Trophoblast cell (in vitro differentiated cells and primary cell): ENCODE results near the gene KLHDC8A.

ENCODE experiments used
- DNase-seq, 2 donors: peaks; one replicate each; pipeline ENCODE4 v3.0.0-alpha.2; 2016
- H2AFZ ChIP-seq: 2 replicates; pipeline ENCODE4 v1.6.1; 2013; ENCODE audit warnings: low read length, moderate library complexity, mild to moderate bottlenecking; ENCODE audit not compliant: insufficient read depth, poor library complexity
- H2AK5ac ChIP-seq: 2 replicates; pipeline ENCODE4 v1.6.1; 2013; ENCODE audit warnings: mild to moderate bottlenecking, low read length
- H2BK120ac ChIP-seq: 2 replicates; pipeline ENCODE4 v1.6.1; 2013; ENCODE audit warnings: low read length, mild to moderate bottlenecking, moderate library complexity; ENCODE audit not compliant: insufficient read depth, poor library complexity
- H2BK12ac ChIP-seq: 2 replicates; pipeline ENCODE4 v1.6.1; 2013; ENCODE audit warnings: mild to moderate bottlenecking, low read length, moderate library complexity
- H2BK5ac ChIP-seq: 2 replicates; pipeline ENCODE4 v1.6.1; 2013; ENCODE audit warnings: low read length, low read depth, moderate library complexity, mild to moderate bottlenecking; ENCODE audit not compliant: poor library complexity
- H3K14ac ChIP-seq: 2 replicates; pipeline ENCODE4 v1.6.1; 2013; ENCODE audit warnings: mild to moderate bottlenecking, low read length
- H3K18ac ChIP-seq: 2 replicates; pipeline ENCODE4 v1.6.1; 2013; ENCODE audit warnings: mild to moderate bottlenecking, low read length
- H3K23ac ChIP-seq: 2 replicates; pipeline ENCODE4 v1.6.1; 2013; ENCODE audit warnings: low read length
- H3K27ac ChIP-seq: 2 replicates; pipeline ENCODE4 v1.5.1; 2013; ENCODE audit warnings: low read depth, mild to moderate bottlenecking, inconsistent platforms, low read length, moderate library complexity
- H3K27me3 ChIP-seq: 2 replicates; pipeline ENCODE4 v1.6.1; 2013; ENCODE audit warnings: inconsistent platforms, mild to moderate bottlenecking, low read length, moderate library complexity; ENCODE audit not compliant: insufficient read depth
- H3K36me3 ChIP-seq, 2 experiments: 1 replicate in 1 of 2; 2 replicates in 1 of 2; pipeline ENCODE4 v1.6.1; 2013; ENCODE audit warnings: low read length in 2 of 2, mild to moderate bottlenecking in 2 of 2, moderate library complexity in 1 of 2; ENCODE audit not compliant: insufficient read depth in 2 of 2, control insufficient read depth in 1 of 2
- H3K4ac ChIP-seq: 2 replicates; pipeline ENCODE4 v1.6.1; 2013; ENCODE audit warnings: low read depth, mild to moderate bottlenecking, low read length, moderate library complexity
- H3K4me1 ChIP-seq, 2 experiments: 1 replicate in 1 of 2; 2 replicates in 1 of 2; pipeline ENCODE4 v1.6.1; 2013; ENCODE audit warnings: low read length in 2 of 2, mild to moderate bottlenecking in 2 of 2, moderate library complexity in 1 of 2; ENCODE audit not compliant: insufficient read depth in 2 of 2, control insufficient read depth in 1 of 2
- H3K4me2 ChIP-seq: 2 replicates; pipeline ENCODE4 v1.6.1; 2013; ENCODE audit warnings: inconsistent platforms, mild to moderate bottlenecking, low read length, moderate library complexity
- H3K4me3 ChIP-seq: 2 replicates; pipeline ENCODE4 v1.5.1; 2013; ENCODE audit warnings: mild to moderate bottlenecking, low read depth, low read length, inconsistent platforms
- H3K79me1 ChIP-seq: one replicate; pipeline ENCODE4 v1.6.1; 2013; ENCODE audit warnings: low read length
- H3K79me2 ChIP-seq: 2 replicates; pipeline ENCODE4 v1.6.1; 2013; ENCODE audit warnings: low read length, mild to moderate bottlenecking; ENCODE audit not compliant: control insufficient read depth, insufficient read depth, poor library complexity
- H3K9ac ChIP-seq: 2 replicates; pipeline ENCODE4 v1.6.1; 2013; ENCODE audit warnings: mild to moderate bottlenecking, low read length
- H3K9me3 ChIP-seq: 2 replicates; pipeline ENCODE4 v1.6.1; 2013; ENCODE audit warnings: low read depth, mild to moderate bottlenecking, control low read depth, inconsistent platforms, low read length; ENCODE audit not compliant: insufficient read depth
- H4K12ac ChIP-seq: 2 replicates; pipeline ENCODE4 v1.6.1; 2013; ENCODE audit warnings: low read depth, mild to moderate bottlenecking, low read length, moderate library complexity
- H4K8ac ChIP-seq: 2 replicates; pipeline ENCODE4 v1.6.1; 2013; ENCODE audit warnings: low read depth, mild to moderate bottlenecking, low read length, moderate library complexity
- H4K91ac ChIP-seq: one replicate; pipeline ENCODE4 v1.6.1; 2013; ENCODE audit warnings: low read depth, mild to moderate bottlenecking, low read length, moderate library complexity
- WGBS: extraction: QIAGEN DNeasy Blood & Tissue Kit; methylation state at CpG from one replicate; pipeline ENCODE4 v1.1.7; 2013; ENCODE audit warnings: missing lambda C conversion rate; ENCODE audit not compliant: insufficient read length, insufficient coverage; ENCODE audit errors: extremely low coverage; 5-methylcytosine and 5-hydroxymethylcytosine counted together

KLHDC8A gene

DNA sequence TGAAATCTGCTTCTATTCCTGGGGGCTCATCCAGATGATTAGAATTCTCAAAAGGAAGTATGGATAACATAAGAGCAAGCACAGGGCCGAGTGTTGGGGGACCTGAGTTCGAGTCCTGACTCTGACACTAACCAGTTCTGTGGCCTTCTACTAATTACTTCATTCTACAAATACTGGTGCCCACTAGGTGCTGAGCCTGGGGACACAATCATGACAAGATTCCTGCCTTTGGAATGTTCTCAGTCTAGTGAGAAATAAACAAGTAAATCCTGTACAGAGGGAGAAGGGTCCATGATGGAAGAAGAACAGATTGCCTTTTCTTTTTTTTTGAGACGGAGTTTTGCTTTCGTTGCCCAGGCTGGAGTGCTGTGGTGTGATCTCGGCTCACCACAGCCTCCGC is 32.9 kb downstream of the KLHDC8A start:
- Histone ChIP-seq H2AFZ (no peak overlapping the region), H4K91ac (no peak overlapping the region), H3K18ac (no peak overlapping the region), H3K79me1 (peaks cover 25% of the 10 kb centered on the region), H3K79me2 (peaks cover 22% of the 10 kb centered on the region), H3K4me3 (no peak overlapping the region), H3K4me2 (no peak overlapping the region), H3K9me3 (no peaks in the 10 kb centered on the region), H2BK12ac (no peak overlapping the region), H3K23ac (no peak overlapping the region), H3K27ac (no peak overlapping the region), H3K9ac (no peak overlapping the region), H2AK5ac (no peak overlapping the region), H4K8ac (no peak overlapping the region), H2BK5ac (no peak overlapping the region), H3K4ac (no peak overlapping the region), H4K12ac (no peak overlapping the region), H3K27me3 (no peaks in the 10 kb centered on the region), H2BK120ac (peak overlapping the region; percentile 73), H3K14ac (no peak overlapping the region), H3K4me1 (peaks cover 22 to 26% of the 10 kb centered on the region in 2 experiments), H3K36me3 (peaks cover 0 to 3% of the 10 kb centered on the region in 2 experiments)
- peak; percentile 53 to 78 for DNase-seq
- WGBS, result no CpG with 5 or more reads among the region's 6 CpGs

DNA sequence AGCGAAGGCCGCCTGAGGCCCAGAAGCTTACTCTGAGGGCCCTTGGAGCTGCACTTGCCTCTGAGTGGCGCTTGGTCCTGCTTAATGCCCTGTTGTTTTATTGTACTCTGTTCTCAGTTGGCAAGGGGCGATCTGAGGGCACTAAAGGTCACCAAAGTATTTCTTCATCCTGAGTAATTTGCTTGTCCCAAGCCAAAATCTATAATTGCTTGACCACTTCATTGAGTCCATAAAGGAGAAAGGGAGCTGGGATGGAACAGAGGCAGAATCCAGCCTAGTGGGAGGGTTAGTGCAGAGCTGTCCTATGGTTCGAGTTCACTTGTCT is 34.8 kb downstream of the KLHDC8A start:
- Histone ChIP-seq H3K27me3 (no peaks in the 10 kb centered on the region), H2AK5ac (no peak overlapping the region), H3K4me3 (no peak overlapping the region), H3K18ac (no peak overlapping the region), H3K4me2 (peak overlapping the region; percentile 40), H3K27ac (no peak overlapping the region), H4K8ac (no peak overlapping the region), H2BK120ac (no peak overlapping the region), H2AFZ (no peak overlapping the region), H3K9ac (no peak overlapping the region), H3K79me2 (peaks cover 39% of the 10 kb centered on the region), H3K9me3 (no peaks in the 10 kb centered on the region), H3K14ac (no peak overlapping the region), H3K36me3 (peaks cover 12% of the 10 kb centered on the region in 2 experiments), H3K23ac (no peak overlapping the region), H2BK12ac (peak overlapping the region; percentile 29), H4K12ac (no peak overlapping the region), H4K91ac (no peak overlapping the region), H3K4me1 (peaks cover 34 to 36% of the 10 kb centered on the region in 2 experiments), H2BK5ac (peak overlapping the region; percentile 9), H3K79me1 (peaks cover 25% of the 10 kb centered on the region), H3K4ac (peak overlapping the region; percentile 17)
- WGBS, result no CpG with 5 or more reads among the region's 5 CpGs
- no peak for DNase-seq

DNA sequence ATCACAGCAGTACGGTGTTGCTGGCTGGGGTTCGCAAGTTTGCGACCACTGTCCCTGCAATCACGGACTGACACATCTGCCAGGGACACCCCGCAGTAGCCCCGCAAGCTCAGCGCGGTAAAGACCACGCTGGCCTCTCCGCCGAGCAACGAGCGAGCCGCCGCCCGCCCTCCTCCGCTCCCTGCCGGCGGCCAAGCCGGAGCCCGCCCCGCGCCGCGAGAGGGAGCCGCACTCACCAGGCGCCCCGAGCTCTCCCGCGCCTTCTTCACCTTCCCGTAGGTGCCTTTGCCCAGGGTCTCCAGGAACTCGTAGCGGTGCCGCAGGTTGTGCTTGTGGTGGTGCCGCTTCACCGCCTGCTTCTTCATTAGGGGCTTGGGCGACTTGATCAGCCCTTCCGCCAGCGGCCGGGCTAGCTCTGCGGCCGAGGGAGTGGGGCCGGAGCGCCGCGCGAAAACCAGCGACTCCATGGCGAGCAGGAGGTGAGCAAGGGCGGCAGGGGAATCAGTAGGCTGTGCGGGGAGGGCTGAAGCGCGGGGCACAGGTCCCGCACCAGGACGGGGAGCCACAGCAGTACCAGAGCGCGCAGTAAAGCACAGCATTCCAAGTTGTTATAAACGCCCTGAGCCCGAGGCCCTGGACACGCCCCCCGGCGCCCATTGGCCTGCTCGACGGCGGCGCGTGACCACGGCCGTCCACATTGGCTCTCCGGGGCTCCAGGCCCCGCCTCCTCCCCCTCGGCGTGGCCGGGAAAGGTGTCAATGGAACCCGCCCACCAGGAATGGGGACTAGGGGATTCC is 35.4 kb downstream of the KLHDC8A start, which contains the start of gene NUAK2:
TSS of gene NUAK2 (minus strand) at position 584 of the 797 bp plus-strand sequence. CDS start at position 467, 117 bp downstream.
- peak within 1 kb of the TSS; percentile 29 for H3K23ac ChIP-seq
- peak within 1 kb of the TSS; percentile 55 for H2BK12ac ChIP-seq
- H4K12ac ChIP-seq, result peak within 1 kb of the TSS; percentile 49
- peak within 1 kb of the TSS; percentile 84 for H2BK5ac ChIP-seq
- H3K9ac ChIP-seq, result peak within 1 kb of the TSS; percentile 96
- peak within 1 kb of the TSS; percentile 67 for H3K27ac ChIP-seq
- H3K14ac ChIP-seq, result peak within 1 kb of the TSS; percentile 82
- H3K4me1 ChIP-seq, result peaks cover 37 to 39% of the 10 kb centered on the region in 2 experiments
- peaks cover 25% of the 10 kb centered on the region for H3K79me1 ChIP-seq
- H3K27me3 ChIP-seq, result no peaks in the 10 kb centered on the region
- H4K91ac ChIP-seq, result peak within 1 kb of the TSS; percentile 53
- peak within 1 kb of the TSS; percentile 73 for H4K8ac ChIP-seq
- peak within 1 kb of the TSS; percentile 55 for H2BK120ac ChIP-seq
- no peaks in the 10 kb centered on the region for H3K9me3 ChIP-seq
- H3K36me3 ChIP-seq, result peaks cover 13 to 14% of the 10 kb centered on the region in 2 experiments
- WGBS, result no CpG with 5 or more reads among the region's 75 CpGs
- H3K4me3 ChIP-seq, result peak within 1 kb of the TSS; percentile 96
- peak; percentile 99 for DNase-seq
- H3K4me2 ChIP-seq, result peak within 1 kb of the TSS; percentile 67
- H3K18ac ChIP-seq, result peak within 1 kb of the TSS; percentile 90
- peak within 1 kb of the TSS; percentile 21 for H2AK5ac ChIP-seq
- H2AFZ ChIP-seq, result peak within 1 kb of the TSS; percentile 58
- peak within 1 kb of the TSS; percentile 97 for H3K4ac ChIP-seq
- peaks cover 44% of the 10 kb centered on the region for H3K79me2 ChIP-seq

DNA sequence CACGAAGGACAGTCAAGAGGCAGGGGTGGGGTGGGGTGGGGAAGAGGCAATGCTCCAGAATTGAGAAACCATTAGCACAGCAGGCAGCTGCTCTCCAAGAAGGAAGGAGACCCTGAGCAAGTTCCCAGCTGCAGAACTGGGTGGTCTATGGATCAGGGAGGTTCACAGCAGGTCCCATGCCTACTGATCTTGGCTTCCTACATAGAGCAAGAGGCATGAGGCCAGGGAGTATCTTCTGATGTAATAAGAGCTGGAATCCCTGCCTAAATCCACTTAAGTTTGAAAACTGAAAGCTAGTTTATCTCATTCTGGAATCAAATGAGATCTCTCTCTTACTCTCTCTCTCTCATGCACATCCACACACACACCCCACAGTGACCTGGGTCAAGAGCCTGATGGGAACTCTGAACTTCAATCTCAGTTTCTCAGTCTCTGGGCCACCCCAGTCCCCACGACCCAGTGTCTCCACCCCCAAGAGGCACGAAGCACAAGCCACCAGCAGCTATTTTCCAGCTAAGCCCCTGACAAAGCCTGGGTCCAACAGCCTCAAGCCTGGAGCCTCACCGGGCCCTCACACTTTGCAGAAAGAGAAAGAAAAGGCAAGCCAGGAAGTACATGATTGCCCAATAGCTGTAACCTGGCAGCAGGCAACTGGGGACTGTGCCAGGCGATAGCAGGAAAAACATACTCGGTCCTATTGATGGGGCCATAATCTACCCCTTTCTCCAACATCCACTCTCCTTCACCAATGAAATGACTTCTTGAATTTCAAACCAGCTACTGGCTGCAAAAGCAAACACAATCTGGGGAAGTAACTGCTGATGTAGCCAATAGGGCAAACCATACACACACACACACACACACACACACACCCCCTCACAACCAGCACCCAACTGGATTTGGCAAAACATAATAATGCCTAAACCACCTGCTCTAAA is 37.4 kb downstream of the KLHDC8A start:
- Histone ChIP-seq H3K4me2 (peak overlapping the region; percentile 69), H3K36me3 (peaks cover 13 to 14% of the 10 kb centered on the region in 2 experiments), H3K23ac (no peak overlapping the region), H3K4me1 (peaks cover 33 to 35% of the 10 kb centered on the region in 2 experiments), H4K91ac (peak overlapping the region; percentile 64), H3K9ac (peak overlapping the region; percentile 0), H3K18ac (no peak overlapping the region), H2BK120ac (no peak overlapping the region), H3K14ac (peak overlapping the region; percentile 46), H3K4ac (peak overlapping the region; percentile 94), H3K79me1 (peaks cover 17% of the 10 kb centered on the region), H4K8ac (no peak overlapping the region), H2BK5ac (no peak overlapping the region), H3K9me3 (no peaks in the 10 kb centered on the region), H3K27ac (peak overlapping the region; percentile 7), H3K79me2 (peaks cover 48% of the 10 kb centered on the region), H2AK5ac (peak overlapping the region; percentile 15), H2AFZ (no peak overlapping the region), H3K27me3 (no peaks in the 10 kb centered on the region), H2BK12ac (no peak overlapping the region), H4K12ac (no peak overlapping the region), H3K4me3 (peak overlapping the region; percentile 10)
- no CpG with 5 or more reads among the region's 6 CpGs for WGBS
- peak in 1 of 2 donors; percentile 48 for DNase-seq
